ENCODE measurements around the gene CLINT1. TPM values are rescaled to one million over a fixed set of nuclear protein-coding genes. Genes with fewer than 3 reads are reported as not detected.

Gene CLINT1
- total and polyA plus RNA-seq, 9 of the 15 experiments (the other 6 are each of a cell fraction or from before 2014, with no cell fraction given): 23.6 to 125 (median 71.4) TPM

- no peak for TF ChIP-seq MXI1 (IDR thresholded peaks at IDR 0.05; ENCODE audit: low read depth, low read length)
- TF ChIP-seq POU5F1 (IDR thresholded peaks at IDR 0.05; ENCODE audit: borderline replicate concordance, low read depth, low read length, partially characterized antibody): no peak
- TF ChIP-seq IFI16 (CRISPR knock-in tag; IDR thresholded peaks at IDR 0.05): no peak
- TF ChIP-seq CTBP1 (IDR thresholded peaks at IDR 0.05; ENCODE audit: borderline replicate concordance): no peak
- TF ChIP-seq, protein P1, sequence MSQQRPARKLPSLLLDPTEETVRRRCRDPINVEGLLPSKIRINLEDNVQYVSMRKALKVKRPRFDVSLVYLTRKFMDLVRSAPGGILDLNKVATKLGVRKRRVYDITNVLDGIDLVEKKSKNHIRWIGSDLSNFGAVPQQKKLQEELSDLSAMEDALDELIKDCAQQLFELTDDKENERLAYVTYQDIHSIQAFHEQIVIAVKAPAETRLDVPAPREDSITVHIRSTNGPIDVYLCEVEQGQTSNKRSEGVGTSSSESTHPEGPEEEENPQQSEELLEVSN (IDR thresholded peaks at IDR 0.05; ENCODE audit: borderline replicate concordance in 1 of 2, extremely low read depth in 1 of 2, insufficient read depth in 1 of 2, insufficient read length in 1 of 2, low read depth in 1 of 2, low read length in 1 of 2, poor library complexity in 1 of 2, severe bottlenecking in 1 of 2): no peak
- TF ChIP-seq GTF2A2 (tag; IDR thresholded peaks at IDR 0.05): no peak
Measured at GRCh38 chr5:157747173-157747740, 111.7 kb downstream of the CLINT1 start (continued).

GRCh38 chr5:157745041-157745456 is 113.9 kb downstream of the CLINT1 start:
- Histone ChIP-seq H3K9ac (ENCODE audit: insufficient read depth in 1 of 2, low read depth in 2 of 2, low read length in 2 of 2) (no peak overlapping the region), H3K4me1 (replicated peaks in 1 of 2; ENCODE audit: control insufficient read depth in 2 of 2, insufficient read depth in 2 of 2, low read length in 2 of 2) (peaks cover 25 to 29% of the 10 kb centered on the region in 2 experiments; a peak in 4 of 5 replicates), H2AFZ (ENCODE audit: low read depth, low read length) (no peak overlapping the region), H3K27me3 (ENCODE audit: control insufficient read depth in 2 of 2, insufficient read depth in 2 of 2, low read length in 2 of 2) (no peaks in the 10 kb centered on the region), H3K36me3 (ENCODE audit: control insufficient read depth, insufficient read depth, low read length) (peaks cover 6% of the 10 kb centered on the region; the same call in 2 of the 3 replicates), H3K9me1 (ENCODE audit: control insufficient read depth, insufficient read depth, low read length) (no peaks in the 10 kb centered on the region), H3K79me2 (ENCODE audit: control insufficient read depth, insufficient read depth, low read length) (peaks cover 13% of the 10 kb centered on the region; the same call in 1 of the 3 replicates), H3K27ac (ENCODE audit: extremely low read depth, low read depth, low read length) (no peak overlapping the region), H3K4me3 (no peak overlapping the region), H4K20me1 (replicated peaks; ENCODE audit: control insufficient read depth, insufficient read depth, low read length) (no peaks in the 10 kb centered on the region), H3K4me2 (ENCODE audit: insufficient read depth, low read length) (peak overlapping the region; percentile 92; the same call in 1 of the 2 replicates), H3K9me3 (replicated peaks; ENCODE audit: control insufficient read depth, insufficient read depth, low read depth, low read length) (no peaks in the 10 kb centered on the region)
- 93% methylated on average over 4 of the region's 4 CpGs for whole genome bisulfite sequencing (ENCODE audit: insufficient coverage, low coverage, missing lambda C conversion rate)
- in situ Hi-C loops (cut with MboI): no loop called here
- POLR2A ChIA-PET: interaction anchor here (0.7 to 1.4 kb wide), 2 partner anchors 15 to 348 kb away, joined by 3 read pairs; no protein-coding TSS in a partner anchor
- ATAC-seq (no peak), DNase-seq (ENCODE audit: extremely low read depth in 1 of 4, low spot score in 3 of 4) (peak in 2 of 4 experiments; percentile 22 to 23), FAIRE-seq (no peak)
- intact Hi-C loops (cut with micrococcal nuclease): loop anchor here (2.0 to 10.0 kb wide), 3 partner anchors 416 to 1360 kb away; partner anchors contain the start of gene MED7
- BruUV-seq (replicated peaks): TSS peak; percentile 33
- CTCF ChIA-PET (ENCODE audit: low intra/inter-chr PET ratio): interaction anchor here (0.5 to 3.5 kb wide), 5 partner anchors 10 to 585 kb away, joined by 5 to 32 read pairs (median 18); no protein-coding TSS in a partner anchor
- TF ChIP-seq MCM7 (IDR thresholded peaks at IDR 0.05): no peak
- no peak for TF ChIP-seq COPS2 (conservative IDR thresholded peaks at IDR 0.05)
- TF ChIP-seq DEAF1 (CRISPR knock-in tag; IDR thresholded peaks at IDR 0.05): no peak
- no peak for TF ChIP-seq LCOR (CRISPR knock-in tag; IDR thresholded peaks at IDR 0.05)
- TF ChIP-seq ILF3 (IDR thresholded peaks at IDR 0.05; ENCODE audit: borderline replicate concordance): no peak
- no peak for TF ChIP-seq DMBX1 (CRISPR knock-in tag; IDR thresholded peaks at IDR 0.05; ENCODE audit: borderline replicate concordance)
- no peak for TF ChIP-seq NR2C1 (IDR thresholded peaks at IDR 0.05)
- no peak for TF ChIP-seq NR2C1 (tag; IDR thresholded peaks at IDR 0.05)
- TF ChIP-seq GABPA (tag; conservative IDR thresholded peaks at IDR 0.05; ENCODE audit: low read depth): no peak
- TF ChIP-seq, protein P1 (IDR thresholded peaks at IDR 0.05; ENCODE audit: borderline replicate concordance in 1 of 2, extremely low read depth in 1 of 2, insufficient read depth in 1 of 2, insufficient read length in 1 of 2, low read depth in 1 of 2, low read length in 1 of 2, poor library complexity in 1 of 2, severe bottlenecking in 1 of 2): no peak
- no peak for TF ChIP-seq HMG20A (CRISPR knock-in tag; conservative IDR thresholded peaks at IDR 0.05)
- TF ChIP-seq DACH1 (IDR thresholded peaks at IDR 0.05; ENCODE audit: partially characterized antibody): no peak
- TF ChIP-seq GTF2A2 (tag; IDR thresholded peaks at IDR 0.05): no peak

Measured in K562 (cell line).